ENCODE results near the gene PTTG1. TPM values are rescaled to one million over a fixed set of nuclear protein-coding genes. Genes with fewer than 3 reads are reported as not detected.
"Not testable (repeated sequence)": the region's sequence is repeated elsewhere in the genome, so short reads cannot be mapped to it uniquely, and the experiment has no call there.

Gene PTTG1
- total RNA-seq, 2 donors from 2014 or later: 112 to 137 TPM

DNA sequence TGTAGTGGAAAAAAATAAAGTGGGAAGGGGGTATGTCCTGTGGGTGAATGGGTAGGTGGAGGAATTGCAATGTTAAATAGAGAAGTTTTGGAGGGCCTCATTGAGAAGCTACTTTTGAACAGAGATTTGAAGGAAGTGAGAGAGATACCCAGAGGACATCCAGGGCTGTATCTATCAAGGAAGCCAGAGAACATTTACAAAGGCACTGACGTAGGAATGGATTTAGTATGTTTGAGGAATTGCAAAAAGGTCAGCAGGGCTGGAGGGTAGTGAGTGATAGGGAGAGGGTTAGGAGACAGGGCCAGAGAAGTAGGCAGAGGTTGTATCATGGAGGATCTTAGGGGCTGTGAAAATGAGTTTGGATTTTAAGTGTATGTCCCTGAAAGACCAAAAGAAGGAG lies 13.9 kb downstream of the PTTG1 start:
- Mint-ChIP-seq H3K4me3 (no peak overlapping the region), H3K9me3 (no peaks in the 10 kb centered on the region), H3K4me1 (ENCODE audit: low read depth) (peaks cover 31% of the 10 kb centered on the region), H3K27me3 (ENCODE audit: low read depth) (peaks cover 9% of the 10 kb centered on the region), H3K27ac (no peak overlapping the region), H3K36me3 (ENCODE audit: insufficient read depth in 2 of 2) (no peaks in the 10 kb centered on the region)
- ATAC-seq (replicated peaks in 1 of 2): no peak
- no peak for DNase-seq

GRCh38 chr5:160436017-160436416 lies 14.4 kb downstream of the PTTG1 start:
- Mint-ChIP-seq H3K36me3 (ENCODE audit: insufficient read depth in 2 of 2) (no peaks in the 10 kb centered on the region), H3K4me1 (ENCODE audit: low read depth) (peaks cover 35% of the 10 kb centered on the region)
- no peak for ATAC-seq (replicated peaks in 1 of 2)

DNA sequence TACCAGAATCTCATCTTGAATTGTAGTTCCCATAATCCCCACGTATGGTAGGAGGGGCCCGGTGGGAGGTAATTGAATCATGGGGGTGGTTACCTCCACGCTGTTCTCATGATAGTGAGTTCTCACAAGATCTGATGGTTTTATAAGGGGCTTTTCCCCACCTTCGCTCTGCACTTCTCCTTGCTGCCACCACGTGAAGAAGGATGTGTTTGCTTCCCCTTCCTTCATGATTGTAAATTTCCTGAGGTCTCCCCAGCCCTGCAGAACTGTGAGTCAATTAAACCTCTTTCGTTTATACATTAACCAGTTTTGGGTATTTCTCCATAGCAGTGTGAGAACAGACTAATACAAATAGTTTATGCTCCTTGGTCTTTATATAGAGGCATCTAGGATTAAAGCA lies 15.0 kb downstream of the PTTG1 start:
- H3K27me3 Mint-ChIP-seq (ENCODE audit: low read depth); DNase-seq; H3K27ac Mint-ChIP-seq; H3K36me3 Mint-ChIP-seq (ENCODE audit: insufficient read depth in 2 of 2); ATAC-seq (replicated peaks in 1 of 2); H3K9me3 Mint-ChIP-seq: not testable (repeated sequence)
- peaks cover 42% of the 10 kb centered on the region for H3K4me1 Mint-ChIP-seq (ENCODE audit: low read depth)
- peak overlapping the region; percentile 6 to 33 for H3K4me3 Mint-ChIP-seq

More at GRCh38 chr5:160436017-160436416, 14.4 kb downstream of the PTTG1 start:
- H3K27ac Mint-ChIP-seq: no peak overlapping the region
- H3K27me3 Mint-ChIP-seq (ENCODE audit: low read depth): peaks cover 9% of the 10 kb centered on the region
- DNase-seq: no peak
- H3K4me3 Mint-ChIP-seq: no peak overlapping the region
- no peaks in the 10 kb centered on the region for H3K9me3 Mint-ChIP-seq

DNA sequence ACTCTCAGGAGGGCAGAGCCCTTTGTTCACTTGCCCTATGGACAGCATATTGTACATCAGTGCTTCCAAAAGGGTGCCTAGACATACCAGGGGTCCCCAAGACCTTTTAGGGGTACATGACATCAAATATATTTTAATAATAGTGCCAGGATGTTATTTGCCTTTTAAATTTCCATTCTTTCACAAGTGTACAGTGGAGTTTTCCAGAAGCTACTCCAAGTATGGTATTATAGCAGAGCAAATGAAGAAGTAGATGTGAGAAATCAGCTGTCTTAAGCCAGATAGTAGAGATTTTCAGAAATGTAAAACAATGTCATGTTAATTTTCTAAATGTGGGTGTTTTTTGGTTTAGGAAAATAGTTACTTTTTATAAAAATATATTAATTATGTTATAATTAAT lies 15.6 kb downstream of the PTTG1 start:
- no peaks in the 10 kb centered on the region for H3K36me3 Mint-ChIP-seq (ENCODE audit: insufficient read depth in 2 of 2)
- H3K4me1 Mint-ChIP-seq (ENCODE audit: low read depth): peaks cover 45% of the 10 kb centered on the region
- DNase-seq (no peak), ATAC-seq (replicated peaks in 1 of 2) (no peak)
- H3K27ac Mint-ChIP-seq: no peak overlapping the region
- H3K27me3 Mint-ChIP-seq (ENCODE audit: low read depth): peaks cover 9% of the 10 kb centered on the region
- H3K9me3 Mint-ChIP-seq: no peaks in the 10 kb centered on the region
- H3K4me3 Mint-ChIP-seq: no peak overlapping the region

- ATAC-seq (replicated peaks in 1 of 2): peak; percentile 76 to 77
Observed at GRCh38 chr5:160438316-160439204, 16.9 kb downstream of the PTTG1 start.

GRCh38 chr5:160439205-160439600 lies 17.5 kb downstream of the PTTG1 start:
- DNase-seq (peak; percentile 86 to 93), ATAC-seq (replicated peaks in 1 of 2) (peak; percentile 78 to 85)
- peaks cover 57% of the 10 kb centered on the region for H3K4me1 Mint-ChIP-seq (ENCODE audit: low read depth)
- H3K9me3 Mint-ChIP-seq: no peaks in the 10 kb centered on the region
- no peaks in the 10 kb centered on the region for H3K36me3 Mint-ChIP-seq (ENCODE audit: insufficient read depth in 2 of 2)
- peak overlapping the region; percentile 88 for H3K27ac Mint-ChIP-seq
- peak overlapping the region; percentile 85 to 96 for H3K4me3 Mint-ChIP-seq
- peaks cover 9% of the 10 kb centered on the region for H3K27me3 Mint-ChIP-seq (ENCODE audit: low read depth)

More at GRCh38 chr5:160438316-160439204, 16.9 kb downstream of the PTTG1 start:
- Mint-ChIP-seq H3K4me1 (ENCODE audit: low read depth) (peaks cover 57% of the 10 kb centered on the region), H3K36me3 (ENCODE audit: insufficient read depth in 2 of 2) (no peaks in the 10 kb centered on the region), H3K4me3 (peak overlapping the region; percentile 85 to 96), H3K9me3 (no peaks in the 10 kb centered on the region), H3K27me3 (ENCODE audit: low read depth) (peaks cover 9% of the 10 kb centered on the region), H3K27ac (peak overlapping the region; percentile 88)
- DNase-seq: peak; percentile 63 to 71

DNA sequence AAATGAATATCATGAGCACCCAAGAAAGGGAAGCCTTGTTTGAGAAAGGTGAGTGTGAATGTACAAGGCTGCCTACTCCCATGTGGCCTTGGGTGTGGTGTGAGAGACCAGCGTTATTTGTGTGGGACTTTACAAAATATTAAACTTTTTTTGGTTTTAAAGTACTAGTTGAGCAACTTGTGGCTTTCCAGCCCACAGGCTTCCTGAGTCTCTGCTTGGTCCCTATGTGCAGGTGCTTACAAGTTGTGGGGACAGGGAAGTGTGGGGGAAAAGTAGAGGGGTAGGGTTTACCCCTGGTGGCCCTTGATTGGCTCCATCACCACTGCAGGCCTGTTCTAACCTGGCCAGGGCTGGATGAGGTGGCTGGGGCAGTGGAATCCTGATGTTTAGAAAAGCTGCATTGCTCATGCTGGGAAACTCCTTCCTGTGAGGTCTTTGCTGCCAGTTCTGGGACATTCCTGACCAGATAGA lies 19.7 kb downstream of the PTTG1 start:
- no peak overlapping the region for H3K4me3 Mint-ChIP-seq
- no peaks in the 10 kb centered on the region for H3K27me3 Mint-ChIP-seq (ENCODE audit: low read depth)
- ATAC-seq (replicated peaks in 1 of 2) (no peak), DNase-seq (no peak)
- H3K9me3 Mint-ChIP-seq: no peaks in the 10 kb centered on the region
- peaks cover 48% of the 10 kb centered on the region for H3K4me1 Mint-ChIP-seq (ENCODE audit: low read depth)
- no peaks in the 10 kb centered on the region for H3K36me3 Mint-ChIP-seq (ENCODE audit: insufficient read depth in 2 of 2)
- no peak overlapping the region for H3K27ac Mint-ChIP-seq

DNA sequence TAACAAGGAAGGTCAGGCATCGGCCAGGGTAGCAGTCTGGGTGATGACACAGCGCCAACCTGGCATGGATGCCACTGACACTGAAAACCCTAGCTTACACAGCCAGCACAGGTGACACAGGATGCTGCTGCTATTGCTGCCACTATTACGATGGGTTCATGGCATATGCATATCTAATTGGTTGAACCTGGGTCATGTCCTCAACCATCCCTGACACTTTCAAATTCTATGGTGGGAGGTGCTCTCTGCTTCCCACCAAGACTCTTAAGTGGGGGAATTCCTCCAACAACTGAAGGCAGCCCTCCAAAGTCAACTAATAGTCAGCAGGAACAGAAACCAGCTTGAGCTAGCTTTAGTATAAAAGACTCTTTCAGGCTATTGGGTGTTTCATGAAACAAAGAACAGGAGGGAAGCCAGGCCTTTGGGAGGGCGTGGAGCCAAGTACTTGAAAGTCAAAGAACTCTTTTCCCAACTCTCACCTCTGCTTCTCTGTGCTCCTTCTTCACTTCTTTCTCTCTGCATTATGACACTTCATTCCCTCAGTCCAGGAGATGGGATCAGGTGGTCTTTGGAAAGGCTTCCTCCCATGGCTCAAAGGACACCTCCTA lies 21.3 kb downstream of the PTTG1 start:
- ATAC-seq (replicated peaks in 1 of 2) (no peak), DNase-seq (no peak)
- no peak overlapping the region for H3K4me3 Mint-ChIP-seq
- no peak overlapping the region for H3K27ac Mint-ChIP-seq
- H3K9me3 Mint-ChIP-seq: no peaks in the 10 kb centered on the region
- H3K27me3 Mint-ChIP-seq (ENCODE audit: low read depth): no peaks in the 10 kb centered on the region
- peaks cover 39% of the 10 kb centered on the region for H3K4me1 Mint-ChIP-seq (ENCODE audit: low read depth)
- no peaks in the 10 kb centered on the region for H3K36me3 Mint-ChIP-seq (ENCODE audit: insufficient read depth in 2 of 2)

GRCh38 chr5:160444407-160444806 lies 22.8 kb downstream of the PTTG1 start:
- peaks cover 27% of the 10 kb centered on the region for H3K4me1 Mint-ChIP-seq (ENCODE audit: low read depth)
- H3K27me3 Mint-ChIP-seq (ENCODE audit: low read depth): no peaks in the 10 kb centered on the region
- ATAC-seq (replicated peaks in 1 of 2) (no peak), DNase-seq (no peak)
- peaks cover 1 to 2% of the 10 kb centered on the region in 2 donors for H3K9me3 Mint-ChIP-seq
- H3K4me3 Mint-ChIP-seq: no peak overlapping the region
- H3K36me3 Mint-ChIP-seq (ENCODE audit: insufficient read depth in 2 of 2): no peaks in the 10 kb centered on the region
- H3K27ac Mint-ChIP-seq: no peak overlapping the region

DNA sequence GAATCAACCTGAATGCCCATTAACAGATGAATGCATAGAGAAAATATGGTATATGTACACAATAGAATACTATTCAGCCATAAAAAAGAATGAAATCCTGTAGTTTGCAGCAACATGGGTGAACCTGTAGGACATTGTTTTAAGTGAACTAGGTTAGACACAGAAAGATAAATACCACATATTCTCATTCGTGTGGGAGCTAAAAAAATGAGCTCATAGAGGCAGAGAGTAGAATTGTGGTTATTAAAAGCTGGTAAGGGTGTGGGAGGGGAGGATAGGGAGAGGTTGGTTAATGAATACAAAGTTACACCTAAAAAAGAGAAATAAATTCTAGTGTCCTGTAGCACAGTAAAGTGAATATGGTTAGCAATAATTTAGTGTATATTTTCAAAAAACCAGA lies 23.5 kb downstream of the PTTG1 start:
- Mint-ChIP-seq H3K4me1 (ENCODE audit: low read depth) (peaks cover 34% of the 10 kb centered on the region), H3K36me3 (ENCODE audit: insufficient read depth in 2 of 2) (peaks cover 0 to 3% of the 10 kb centered on the region in 2 donors), H3K27ac (peak overlapping the region; percentile 38), H3K27me3 (ENCODE audit: low read depth) (no peaks in the 10 kb centered on the region), H3K9me3 (peaks cover 2 to 3% of the 10 kb centered on the region in 2 donors), H3K4me3 (no peak overlapping the region)
- ATAC-seq (replicated peaks in 1 of 2): no peak
- no peak for DNase-seq

- no peak for ATAC-seq (replicated peaks in 1 of 2)
- Mint-ChIP-seq H3K9me3 (peaks cover 2 to 3% of the 10 kb centered on the region in 2 donors), H3K36me3 (ENCODE audit: insufficient read depth in 2 of 2) (peaks cover 0 to 3% of the 10 kb centered on the region in 2 donors)
Observed at GRCh38 chr5:160445751-160446150, 24.1 kb downstream of the PTTG1 start.

GRCh38 chr5:160448886-160449285 lies 27.2 kb downstream of the PTTG1 start:
- no peak for ATAC-seq (replicated peaks in 1 of 2)
- peaks cover 2 to 3% of the 10 kb centered on the region in 2 donors for H3K9me3 Mint-ChIP-seq
- H3K4me1 Mint-ChIP-seq (ENCODE audit: low read depth): peaks cover 11% of the 10 kb centered on the region
- DNase-seq: no peak
- no peak overlapping the region for H3K27ac Mint-ChIP-seq
- no peaks in the 10 kb centered on the region for H3K27me3 Mint-ChIP-seq (ENCODE audit: low read depth)
- H3K4me3 Mint-ChIP-seq: no peak overlapping the region
- peaks cover 0 to 3% of the 10 kb centered on the region in 2 donors for H3K36me3 Mint-ChIP-seq (ENCODE audit: insufficient read depth in 2 of 2)

More at GRCh38 chr5:160445751-160446150, 24.1 kb downstream of the PTTG1 start:
- H3K27me3 Mint-ChIP-seq (ENCODE audit: low read depth): no peaks in the 10 kb centered on the region
- no peak for DNase-seq
- H3K4me1 Mint-ChIP-seq (ENCODE audit: low read depth): peaks cover 36% of the 10 kb centered on the region
- no peak overlapping the region for H3K4me3 Mint-ChIP-seq
- no peak overlapping the region for H3K27ac Mint-ChIP-seq

DNA sequence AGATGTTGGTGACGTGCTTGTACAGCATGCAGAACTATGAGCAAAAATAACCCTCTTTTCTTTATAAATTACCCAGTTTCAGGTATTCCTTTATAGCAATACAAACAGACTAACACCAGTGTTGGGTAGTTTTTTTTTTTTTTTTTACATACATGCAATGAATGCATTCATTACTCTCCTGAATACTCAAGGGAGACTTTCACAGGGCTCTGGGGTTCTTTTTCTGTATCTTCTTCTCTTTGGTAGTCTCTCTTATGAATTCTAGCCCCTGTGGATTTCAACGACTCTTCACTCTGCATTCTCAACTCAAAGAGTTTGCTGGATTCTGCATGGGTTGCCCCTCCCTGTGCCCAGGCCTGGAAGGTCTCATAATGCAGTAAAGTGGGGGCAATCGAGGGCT lies 27.8 kb downstream of the PTTG1 start:
- peaks cover 0 to 3% of the 10 kb centered on the region in 2 donors for H3K36me3 Mint-ChIP-seq (ENCODE audit: insufficient read depth in 2 of 2)
- no peak overlapping the region for H3K4me3 Mint-ChIP-seq
- H3K9me3 Mint-ChIP-seq: peaks cover 2 to 3% of the 10 kb centered on the region in 2 donors
- no peak overlapping the region for H3K27ac Mint-ChIP-seq
- DNase-seq (no peak), ATAC-seq (replicated peaks in 1 of 2) (no peak)
- no peaks in the 10 kb centered on the region for H3K27me3 Mint-ChIP-seq (ENCODE audit: low read depth)
- H3K4me1 Mint-ChIP-seq (ENCODE audit: low read depth): peaks cover 11% of the 10 kb centered on the region

All from activated T-cell treated with anti-CD3 and anti-CD28 coated beads, Interleukin-2, amount 50 U/mL, for 72 hours (primary cell).